ENCODE measurements around the gene GALNT16.

Gene GALNT16

GRCh38 chr14:69291891-69292561, 32.1 kb downstream of the GALNT16 start:
- TF ChIP-seq CTCF (IDR thresholded peaks at IDR 0.05; ENCODE audit: low read depth, low read length, poor library complexity, severe bottlenecking) (no peak), EZH2phosphoT487 (IDR thresholded peaks at IDR 0.05; ENCODE audit: borderline replicate concordance, low read length) (no peak)
- no peak overlapping the region for H3K4me3 ChIP-seq (ENCODE audit: low read length)
- no peak overlapping the region for H3K4me2 ChIP-seq (ENCODE audit: low read length)

GRCh38 chr14:69298131-69299071, 38.4 kb downstream of the GALNT16 start:
- H3K27me3 ChIP-seq (ENCODE audit: control insufficient read depth, low read length): peaks cover 28% of the 10 kb centered on the region
- H3F3A ChIP-seq (ENCODE audit: control insufficient read depth, insufficient read depth): no peaks in the 10 kb centered on the region
- H3K9me2 ChIP-seq (replicated peaks; ENCODE audit: control insufficient read depth, low read length): no peaks in the 10 kb centered on the region
- H3K27ac ChIP-seq (ENCODE audit: low read depth, low read length): no peak overlapping the region
- no peaks in the 10 kb centered on the region for H3K36me3 ChIP-seq (ENCODE audit: control insufficient read depth, low read length)
- no peaks in the 10 kb centered on the region for H4K20me1 ChIP-seq (ENCODE audit: control insufficient read depth, insufficient read depth, low read depth, low read length)
- no peak overlapping the region for H3K4me3 ChIP-seq (ENCODE audit: low read length)
- no peak overlapping the region for H3K4me2 ChIP-seq (ENCODE audit: low read length)
- no peaks in the 10 kb centered on the region for H3K79me2 ChIP-seq (ENCODE audit: control insufficient read depth, low read length)
- H3K9me3 ChIP-seq (ENCODE audit: control insufficient read depth, insufficient read depth, low read length): no peaks in the 10 kb centered on the region
- H3K4me1 ChIP-seq (ENCODE audit: control insufficient read depth, low read length): no peaks in the 10 kb centered on the region
- TF ChIP-seq EZH2phosphoT487 (IDR thresholded peaks at IDR 0.05; ENCODE audit: borderline replicate concordance, low read length) (no peak), CTCF (IDR thresholded peaks at IDR 0.05; ENCODE audit: low read depth, low read length, poor library complexity, severe bottlenecking) (no peak)

More at GRCh38 chr14:69291891-69292561, 32.1 kb downstream of the GALNT16 start:
- Histone ChIP-seq H3F3A (ENCODE audit: control insufficient read depth, insufficient read depth) (no peaks in the 10 kb centered on the region), H3K9me2 (replicated peaks; ENCODE audit: control insufficient read depth, low read length) (no peaks in the 10 kb centered on the region), H3K36me3 (ENCODE audit: control insufficient read depth, low read length) (no peaks in the 10 kb centered on the region), H3K27ac (ENCODE audit: low read depth, low read length) (no peak overlapping the region), H4K20me1 (ENCODE audit: control insufficient read depth, insufficient read depth, low read depth, low read length) (no peaks in the 10 kb centered on the region), H3K4me1 (ENCODE audit: control insufficient read depth, low read length) (no peaks in the 10 kb centered on the region), H3K9me3 (ENCODE audit: control insufficient read depth, insufficient read depth, low read length) (no peaks in the 10 kb centered on the region), H3K27me3 (ENCODE audit: control insufficient read depth, low read length) (peaks cover 4% of the 10 kb centered on the region), H3K79me2 (ENCODE audit: control insufficient read depth, low read length) (no peaks in the 10 kb centered on the region)

GRCh38 chr14:69299286-69300035, 39.5 kb downstream of the GALNT16 start:
- Histone ChIP-seq H3K4me3 (ENCODE audit: low read length) (no peak overlapping the region), H3F3A (ENCODE audit: control insufficient read depth, insufficient read depth) (no peaks in the 10 kb centered on the region)

More at GRCh38 chr14:69299286-69300035, 39.5 kb downstream of the GALNT16 start:
- Histone ChIP-seq H3K4me2 (ENCODE audit: low read length) (no peak overlapping the region), H3K27ac (ENCODE audit: low read depth, low read length) (no peak overlapping the region), H3K79me2 (ENCODE audit: control insufficient read depth, low read length) (no peaks in the 10 kb centered on the region), H3K4me1 (ENCODE audit: control insufficient read depth, low read length) (no peaks in the 10 kb centered on the region), H3K9me3 (ENCODE audit: control insufficient read depth, insufficient read depth, low read length) (no peaks in the 10 kb centered on the region), H3K27me3 (ENCODE audit: control insufficient read depth, low read length) (peaks cover 28% of the 10 kb centered on the region), H3K36me3 (ENCODE audit: control insufficient read depth, low read length) (no peaks in the 10 kb centered on the region), H4K20me1 (ENCODE audit: control insufficient read depth, insufficient read depth, low read depth, low read length) (no peaks in the 10 kb centered on the region), H3K9me2 (replicated peaks; ENCODE audit: control insufficient read depth, low read length) (no peaks in the 10 kb centered on the region)
- TF ChIP-seq CTCF (IDR thresholded peaks at IDR 0.05; ENCODE audit: low read depth, low read length, poor library complexity, severe bottlenecking) (no peak), EZH2phosphoT487 (IDR thresholded peaks at IDR 0.05; ENCODE audit: borderline replicate concordance, low read length) (no peak)

Data from DOHH2 (cell line).